Dermis microvascular lymphatic vessel endothelial cell (primary cell): ENCODE results near the gene PIM1. TPM values are rescaled to one million over a fixed set of nuclear protein-coding genes. Genes with fewer than 3 reads are reported as not detected.
A peak's percentile ranks its signal among the peaks of the same experiment; 100 is the strongest.

ENCODE experiments used
- DNase-seq, 2 donors: peaks; one replicate each; pipeline versions ENCODE4 v3.0.0 to v3.0.0-alpha.2; 2010; ENCODE audit warnings: low read depth in 2 of 2
- total RNA-seq: library from RNA; depleted of rRNA; stranded (reverse); fragments of >200 nt; gene quantifications from 2 replicates; pipeline ENCODE4 v1.2.1, GENCODE V29; 2014

The PIM1 gene
- total RNA-seq, 1 donor from 2014 or later, result 0.64 TPM

DNA sequence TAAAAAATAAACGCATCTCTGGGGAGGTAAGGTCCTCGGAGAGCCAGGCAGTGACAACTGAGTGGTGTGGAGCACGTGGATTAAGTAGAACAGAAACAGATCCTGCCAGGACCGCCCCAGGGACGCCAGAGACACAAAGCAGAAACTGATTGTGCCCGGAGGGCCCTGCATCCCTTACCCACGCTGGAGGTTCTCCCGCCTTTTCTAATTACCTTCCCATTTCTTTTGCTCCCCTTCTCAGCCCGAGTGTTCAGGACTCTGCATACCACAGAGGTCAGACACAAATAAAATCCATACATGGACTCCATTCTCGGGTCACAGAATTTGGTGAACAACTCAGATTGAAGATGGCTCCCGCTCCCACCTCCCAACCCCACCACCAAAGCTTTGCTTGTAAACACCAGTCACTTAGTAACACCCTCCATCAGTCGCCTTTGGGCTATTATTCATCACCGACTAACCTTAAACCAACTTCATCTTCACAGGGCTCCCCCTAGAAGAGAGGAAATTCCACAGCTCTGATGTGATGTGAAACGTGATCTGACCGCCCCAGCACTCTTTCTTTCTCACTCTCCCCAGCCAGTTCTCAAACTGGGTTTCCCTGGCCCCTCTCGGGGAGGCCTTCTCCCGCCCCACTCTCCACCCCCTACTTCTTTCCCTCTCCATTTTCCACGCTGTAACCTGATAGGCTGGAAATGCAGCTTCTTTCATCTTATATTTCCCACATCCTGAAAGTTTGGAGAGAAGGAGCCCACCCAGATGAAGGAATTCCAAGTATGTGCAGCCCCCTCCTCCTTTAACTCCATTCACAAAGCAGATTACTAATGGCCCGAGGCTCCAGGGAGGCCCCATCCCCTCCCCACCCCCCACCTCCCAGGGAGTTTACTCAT, 32.5 kb upstream of the PIM1 start:
- peak in 1 of 2 donors; percentile 94 for DNase-seq

DNA sequence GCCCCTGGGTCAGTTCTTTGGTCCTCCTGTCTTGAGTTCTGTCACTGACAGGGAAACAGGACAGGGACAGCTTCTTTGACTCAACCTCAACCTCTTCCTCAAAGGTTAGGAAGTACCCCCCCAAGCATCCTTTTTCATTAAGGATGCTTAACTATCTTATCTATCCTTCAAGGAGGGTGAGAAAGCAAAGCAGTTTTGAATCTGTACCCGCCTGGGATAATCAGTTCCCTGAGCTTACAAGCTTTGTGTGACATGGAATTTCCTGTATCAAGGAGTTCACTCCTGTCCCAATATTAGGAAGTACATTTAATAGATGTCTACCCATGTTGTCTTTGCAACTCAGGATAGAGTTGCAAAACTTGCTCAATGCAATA, 31.1 kb upstream of the PIM1 start:
- no peak for DNase-seq

DNA sequence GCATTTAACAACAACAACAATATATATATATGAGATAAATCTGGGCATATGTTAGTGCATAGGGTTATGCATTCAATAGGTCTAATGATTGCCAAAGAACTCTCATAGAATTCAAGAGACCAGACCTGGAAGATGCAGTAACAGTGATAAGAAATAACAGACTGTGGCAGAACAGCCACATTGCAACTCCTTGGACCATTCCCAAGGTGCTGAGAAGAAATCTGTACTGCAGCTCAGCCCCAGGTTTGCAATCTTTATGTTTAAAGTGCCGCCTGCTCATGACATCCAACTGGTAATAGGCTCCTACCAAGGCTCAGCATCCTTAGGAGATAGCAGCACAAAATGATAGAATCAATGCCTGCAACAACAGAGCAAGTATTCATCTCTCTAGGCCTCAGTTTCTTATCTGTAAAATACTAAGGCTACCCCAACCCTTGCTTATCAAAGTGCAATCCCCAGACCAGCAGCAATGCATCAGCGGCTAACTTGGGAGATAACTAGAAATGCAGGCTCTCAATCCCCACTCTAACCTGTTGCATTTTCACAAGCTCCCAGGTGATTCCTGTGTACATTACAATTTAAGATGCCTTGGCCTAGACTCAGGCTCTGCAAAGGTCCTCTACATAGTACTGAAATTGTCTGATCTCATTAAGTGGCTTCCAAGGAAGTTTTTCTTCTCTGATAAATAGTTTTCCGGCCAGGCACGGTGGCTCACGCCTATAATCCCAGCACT, 30.6 kb upstream of the PIM1 start:
- DNase-seq, result no peak

DNA sequence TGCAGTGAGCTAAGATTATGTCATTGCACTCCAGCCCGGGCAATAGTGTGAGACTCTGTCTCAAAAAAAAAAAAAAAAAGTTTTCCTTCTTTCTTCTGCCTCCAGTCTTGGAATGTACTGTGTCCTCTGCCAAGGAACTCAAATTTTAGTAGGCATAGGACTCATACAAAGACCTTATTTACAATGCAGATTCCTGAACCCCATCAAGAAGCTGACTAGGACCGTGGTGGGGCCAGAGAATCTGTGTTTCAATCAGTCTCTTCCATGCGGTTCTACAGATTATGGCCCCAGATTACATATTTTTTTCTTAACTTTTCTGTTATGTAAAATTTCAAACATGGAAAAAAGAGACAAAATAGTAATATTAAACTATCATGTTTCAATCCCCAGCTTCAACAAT, 29.8 kb upstream of the PIM1 start:
- DNase-seq, result no peak

DNA sequence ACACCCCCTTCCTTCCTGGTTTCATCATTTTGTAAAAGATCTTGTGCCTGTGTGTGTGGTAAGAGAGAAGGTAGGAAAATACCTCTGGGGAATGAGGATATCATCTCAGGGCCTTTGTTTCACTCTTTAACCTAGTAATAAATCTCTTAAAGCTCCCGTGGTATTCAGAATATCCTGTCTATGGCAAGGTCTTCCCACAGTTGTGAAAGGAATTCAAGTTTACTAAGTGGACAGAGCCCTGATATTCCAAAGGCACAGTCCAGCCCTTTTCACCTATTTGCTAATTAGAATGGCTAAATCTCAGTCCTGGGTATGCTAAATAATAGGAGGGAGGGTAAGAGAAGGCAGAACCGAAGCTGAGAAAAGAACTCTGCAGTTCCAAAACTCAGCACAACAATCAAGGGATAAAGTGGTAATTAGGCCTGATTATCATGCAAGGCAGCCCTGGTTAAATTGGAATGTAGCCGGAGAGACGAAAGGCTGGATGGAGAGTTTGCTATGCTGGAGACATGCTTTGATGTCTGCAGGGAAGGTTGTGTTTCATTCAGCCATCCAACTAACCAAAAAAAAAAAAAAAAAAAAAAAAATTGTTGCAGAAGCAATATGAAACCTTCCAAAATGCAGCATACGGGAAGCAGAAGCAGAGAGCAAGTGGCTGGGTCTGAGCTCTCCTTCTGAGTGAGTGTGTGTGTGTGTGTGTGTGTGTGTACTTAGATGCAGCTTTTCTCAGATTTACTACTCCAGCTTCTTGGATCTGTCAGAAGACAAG, 28.5 kb upstream of the PIM1 start:
- no peak for DNase-seq

DNA sequence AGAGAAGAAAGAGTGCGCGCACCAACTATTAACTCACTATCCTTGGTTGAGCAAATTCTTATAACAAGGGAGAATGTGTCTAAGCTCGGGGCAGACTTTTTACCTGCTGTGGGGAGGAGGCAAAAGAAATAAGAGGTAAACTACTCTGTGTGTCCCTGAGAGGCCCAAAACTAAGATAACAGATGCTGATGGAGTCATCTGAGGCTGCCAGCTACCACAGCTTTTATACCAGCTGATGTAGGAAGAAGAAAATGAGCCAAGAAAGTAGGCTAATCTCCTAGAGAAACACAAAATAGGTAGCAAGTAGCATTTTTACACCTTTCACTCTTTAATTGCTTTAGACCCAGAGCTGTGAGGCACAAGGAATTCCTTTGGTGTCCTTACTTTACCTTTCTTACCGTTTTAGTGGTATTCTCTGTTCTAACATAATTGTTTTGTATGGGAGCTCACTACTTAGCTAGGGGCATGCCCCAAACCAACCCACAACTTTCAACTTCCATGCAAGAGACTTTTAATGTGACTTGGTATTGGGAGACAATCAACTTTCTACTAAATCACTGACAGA, 27.8 kb upstream of the PIM1 start:
- no peak for DNase-seq

DNA sequence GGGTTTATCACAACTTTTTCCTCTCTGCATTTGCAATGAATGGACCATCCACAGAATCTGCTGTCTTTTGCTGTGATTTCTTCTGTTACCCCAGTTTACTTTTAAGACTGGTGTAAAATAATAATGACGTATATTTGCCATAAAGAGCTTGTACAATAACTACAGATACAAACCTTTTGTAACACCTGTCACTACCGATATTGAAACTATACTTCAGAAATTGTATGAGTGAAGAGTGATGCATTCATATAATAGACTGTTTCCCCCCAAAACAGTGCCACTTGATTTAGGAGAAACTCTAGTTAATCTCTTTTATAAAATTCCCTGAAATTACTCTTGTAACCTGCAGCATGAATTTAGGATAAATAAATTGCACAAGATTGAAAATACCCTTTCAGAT, 26.4 kb upstream of the PIM1 start:
- no peak for DNase-seq

DNA sequence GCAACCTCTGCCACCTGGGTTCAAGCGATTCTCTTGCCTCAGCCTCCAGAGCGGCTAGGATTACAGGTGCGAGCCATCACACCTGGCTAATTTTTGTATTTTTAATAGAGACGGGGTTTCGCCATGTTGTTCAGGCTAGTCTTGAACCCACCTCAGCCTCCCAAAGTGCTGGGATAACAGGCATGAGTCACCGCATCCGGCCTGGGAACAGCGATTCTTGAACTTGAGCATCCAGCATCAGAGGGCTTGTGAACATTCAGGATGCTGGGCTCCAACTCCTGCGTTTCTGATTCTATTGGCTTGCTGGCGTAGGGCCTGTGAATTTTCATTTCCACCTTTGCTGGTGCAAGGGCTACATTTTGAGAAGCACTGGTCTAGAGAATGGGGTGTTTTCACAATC, 24.5 kb upstream of the PIM1 start:
- no peak for DNase-seq

DNA sequence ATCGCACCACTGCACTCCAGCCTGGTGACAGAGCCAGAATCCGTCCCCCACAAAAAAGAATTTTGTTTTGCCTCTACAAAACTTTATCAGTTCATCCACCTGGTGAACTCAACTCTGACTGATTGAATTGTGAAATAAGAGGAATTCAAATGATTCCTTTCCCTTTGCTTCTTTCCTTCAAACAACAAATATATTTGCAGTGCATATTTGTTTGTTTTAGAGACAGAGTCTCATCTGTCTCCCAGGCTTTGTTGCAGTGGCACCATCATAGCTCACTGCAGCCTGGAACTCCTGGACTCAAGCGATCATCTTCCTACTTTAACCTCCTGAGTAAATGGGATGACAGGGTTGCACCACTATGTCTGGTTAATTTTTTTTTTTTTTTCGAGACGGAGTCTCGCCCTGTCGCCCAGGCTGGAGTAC, 23.2 kb upstream of the PIM1 start:
- no peak for DNase-seq

DNA sequence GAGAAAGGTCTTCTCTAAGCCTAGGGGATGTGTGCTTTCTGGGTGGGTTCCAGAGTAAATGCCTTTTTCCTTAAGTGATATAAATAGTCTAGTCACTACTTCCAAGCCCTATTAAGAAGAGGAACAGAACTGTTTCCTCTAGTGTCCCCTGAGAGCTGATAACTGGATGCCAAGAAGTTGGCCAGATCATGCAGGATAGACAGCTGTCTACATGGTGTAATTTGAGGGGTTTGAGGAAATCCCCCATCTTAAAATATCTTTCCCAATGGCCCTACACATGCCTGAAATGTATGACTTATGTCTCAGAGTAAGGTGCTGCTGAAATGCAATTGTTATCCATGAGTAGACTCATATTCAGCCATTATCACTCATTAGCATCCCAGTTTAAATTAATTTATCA, 20.2 kb upstream of the PIM1 start:
- no peak for DNase-seq

DNA sequence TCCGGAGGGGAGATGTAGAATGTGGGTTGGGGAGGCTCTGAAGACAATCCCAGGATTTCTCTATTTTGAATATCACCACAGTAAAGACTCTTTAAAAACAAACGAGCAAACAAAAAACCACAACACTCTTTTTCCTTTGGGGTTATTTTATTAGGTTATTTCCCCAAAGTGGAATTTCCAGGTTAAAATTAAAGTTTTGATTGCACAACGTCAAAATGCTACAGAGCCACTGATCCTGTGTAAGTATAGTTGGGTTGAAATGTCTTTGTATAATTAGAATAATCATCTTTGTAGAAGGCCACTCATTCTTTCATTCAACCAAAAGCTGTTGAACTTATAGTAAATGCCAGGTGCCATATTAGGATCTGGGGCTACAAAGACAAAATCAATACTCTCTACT, 19.6 kb upstream of the PIM1 start:
- DNase-seq, result no peak

DNA sequence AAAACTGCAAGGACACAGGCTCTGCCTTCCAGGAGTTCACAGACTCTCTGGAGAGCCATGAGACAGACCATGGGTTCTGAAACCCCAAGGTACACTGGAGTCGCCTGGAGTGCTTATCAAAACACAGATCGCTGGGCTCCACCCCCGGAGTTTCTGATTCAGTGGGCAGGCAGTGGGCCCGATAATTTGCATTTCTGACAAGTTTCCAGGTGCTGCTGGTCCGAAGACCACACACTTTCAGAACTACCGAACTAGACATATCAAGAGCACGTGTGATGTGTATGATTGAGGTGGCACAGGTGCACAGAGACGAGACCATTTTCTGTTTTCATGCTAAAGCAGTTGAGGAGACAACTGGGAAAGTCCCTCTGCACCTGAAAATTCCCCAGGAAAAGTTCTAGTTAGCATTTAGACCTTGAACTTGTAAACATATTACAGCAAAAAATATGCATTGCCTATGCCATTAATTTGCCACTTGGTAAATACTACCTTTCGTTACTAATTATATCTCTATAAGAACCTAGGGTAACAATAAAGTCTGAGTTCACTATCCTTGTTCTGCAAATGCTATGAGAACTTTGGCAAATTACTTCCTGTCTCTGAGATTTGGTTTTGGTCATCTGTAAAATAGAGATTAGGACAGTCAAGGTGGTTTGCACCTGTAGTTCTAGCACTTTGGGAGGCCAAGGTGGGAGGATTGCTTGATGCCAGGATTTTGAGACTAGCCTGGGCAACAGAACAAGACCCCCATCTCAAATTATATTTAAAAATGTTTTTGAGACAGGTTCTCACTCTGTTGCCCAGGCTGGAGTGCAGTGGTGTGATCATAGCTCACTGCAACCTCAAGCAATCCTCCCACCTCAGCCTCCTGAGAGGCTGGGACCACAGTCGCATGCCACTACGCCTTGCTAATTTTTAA, 14.3 kb upstream of the PIM1 start:
- no peak for DNase-seq

DNA sequence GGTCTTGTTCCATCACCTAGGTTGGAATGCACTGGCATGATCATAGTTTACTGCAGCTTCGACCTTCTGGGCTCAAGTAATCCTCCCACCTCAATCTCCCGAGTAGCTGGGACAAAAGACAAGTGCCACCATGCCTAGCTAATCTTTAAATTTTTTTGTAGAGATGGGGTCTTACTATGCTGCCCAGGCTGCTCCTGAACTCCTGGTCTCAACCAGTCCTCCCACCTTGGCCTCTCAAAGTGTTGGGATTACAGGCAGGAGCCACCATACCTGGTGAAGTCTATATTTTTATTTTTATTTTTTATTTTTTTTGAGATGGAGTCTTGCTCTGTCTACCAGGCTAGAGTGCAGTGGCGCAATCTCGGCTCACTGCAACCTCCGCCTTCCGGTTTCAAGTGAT, 11.4 kb upstream of the PIM1 start:
- no peak for DNase-seq

DNA sequence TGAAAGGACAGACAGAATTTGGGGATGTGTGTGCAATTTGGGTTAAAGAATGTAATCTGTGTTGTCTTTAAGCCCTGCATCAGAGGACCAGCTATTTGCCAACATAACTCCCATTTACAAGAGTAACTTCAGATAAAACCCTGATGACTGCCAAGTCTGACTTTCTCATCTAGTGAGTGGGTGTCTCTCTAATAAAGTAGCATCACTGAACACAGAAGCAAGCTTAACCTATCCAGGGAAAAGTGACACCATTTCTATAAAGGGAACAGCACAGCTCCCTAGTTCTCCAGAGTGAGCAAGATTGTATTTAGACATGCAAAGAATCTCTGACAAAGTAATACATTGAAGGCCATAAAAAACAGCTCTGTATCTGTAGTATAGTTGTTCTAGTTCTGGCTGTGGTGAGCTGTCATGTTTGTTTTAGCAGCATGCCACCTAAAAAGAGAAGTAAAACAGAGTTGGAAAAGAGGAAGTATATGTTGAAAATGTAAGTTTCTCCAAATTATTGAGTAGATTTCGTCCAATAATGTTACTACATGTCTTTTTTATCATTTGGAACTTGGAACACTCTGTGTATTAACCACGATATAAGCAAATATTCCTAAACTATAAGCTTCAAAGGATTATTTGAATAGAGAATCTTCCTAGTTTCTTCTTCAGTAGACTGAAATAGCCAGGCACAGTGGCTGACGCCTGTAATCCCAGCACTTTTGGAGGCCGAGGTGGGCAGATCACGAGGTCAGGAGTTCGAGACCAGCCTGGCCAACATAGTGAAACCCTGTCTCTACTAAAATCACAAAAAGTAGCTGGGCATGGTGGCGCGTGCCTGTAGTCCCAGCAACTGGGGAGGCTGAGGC, 8.8 kb upstream of the PIM1 start:
- no peak for DNase-seq

DNA sequence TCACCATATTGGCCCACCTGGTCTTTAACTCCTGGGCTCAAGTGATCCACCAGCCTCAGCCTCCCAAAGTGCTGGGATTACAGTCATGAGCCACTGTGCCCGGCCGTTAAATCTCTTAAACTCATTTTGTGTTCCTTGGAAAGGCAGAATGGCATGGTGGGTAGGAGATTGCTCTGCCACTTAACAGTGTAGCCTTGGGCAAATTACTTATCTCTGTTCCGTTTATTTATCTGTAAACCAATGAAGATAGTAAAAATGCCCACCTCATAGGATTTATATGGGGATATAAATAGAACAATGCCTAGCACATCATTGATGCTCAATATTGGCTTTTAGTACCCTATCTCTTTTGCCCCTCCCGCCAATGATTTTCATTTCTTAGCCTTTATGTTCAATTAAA, 7.2 kb upstream of the PIM1 start:
- no peak for DNase-seq

DNA sequence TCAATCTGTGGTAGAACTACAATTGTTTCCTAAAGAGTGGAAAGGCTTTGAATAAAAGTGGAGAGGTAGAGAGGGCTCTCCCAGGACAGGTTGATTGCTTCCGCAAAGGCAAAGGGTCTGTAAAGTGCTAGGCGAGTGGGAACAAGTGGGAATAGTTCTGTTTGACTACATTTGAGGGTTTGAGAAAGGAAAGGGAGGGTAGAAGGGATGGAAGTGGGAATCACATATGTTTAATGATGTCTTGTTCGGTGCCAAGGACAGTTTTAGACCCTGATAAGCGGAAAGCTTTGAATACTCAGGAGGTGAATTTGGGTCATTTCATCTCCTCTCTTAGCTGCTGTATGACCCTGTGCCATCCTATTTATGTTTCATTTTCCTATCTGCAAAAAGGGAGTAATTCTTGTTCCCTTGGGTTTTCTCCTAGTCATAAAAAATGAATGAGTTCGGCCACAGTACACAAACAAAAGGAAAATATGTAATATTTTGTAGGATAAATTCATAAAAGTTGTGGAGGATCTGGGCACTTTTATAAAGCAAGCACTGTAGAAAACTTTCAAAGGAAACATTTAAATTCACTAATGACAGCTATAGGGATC, 1.7 kb upstream of the PIM1 start:
- DNase-seq, result no peak

DNA sequence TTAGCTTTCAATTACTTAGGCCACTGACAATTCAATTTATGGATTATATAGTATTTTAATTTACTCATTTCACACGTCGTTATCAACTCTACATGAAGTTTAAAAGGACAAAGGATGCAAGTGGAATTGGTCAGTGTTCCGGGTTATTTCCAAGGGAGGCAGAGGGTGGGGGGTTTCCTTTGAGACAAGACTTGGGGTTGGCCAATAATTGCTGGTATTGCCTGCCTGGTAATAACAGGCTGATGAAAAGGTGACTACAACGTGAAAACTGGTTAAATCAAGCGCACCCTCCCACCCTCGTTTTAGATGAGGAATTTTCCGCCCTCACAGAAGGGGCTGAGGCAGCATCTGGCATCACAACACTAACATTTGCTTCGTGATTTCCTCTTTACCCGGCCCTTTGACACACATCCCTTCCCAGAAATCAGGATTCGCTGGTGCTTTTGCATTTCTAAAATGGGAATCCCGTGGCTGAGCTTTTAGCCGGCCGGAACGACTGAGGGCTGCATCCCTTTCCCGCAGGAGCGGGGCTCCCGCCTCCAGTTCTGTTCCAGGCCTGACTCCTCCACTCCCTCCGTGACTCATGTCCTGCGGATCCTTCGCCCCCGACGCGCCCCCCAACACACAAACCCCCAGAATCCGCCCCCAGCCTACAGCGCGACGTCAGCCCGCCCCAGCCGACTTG, 999 bp upstream of the PIM1 start:
- peak; percentile 18 to 80 for DNase-seq

DNA sequence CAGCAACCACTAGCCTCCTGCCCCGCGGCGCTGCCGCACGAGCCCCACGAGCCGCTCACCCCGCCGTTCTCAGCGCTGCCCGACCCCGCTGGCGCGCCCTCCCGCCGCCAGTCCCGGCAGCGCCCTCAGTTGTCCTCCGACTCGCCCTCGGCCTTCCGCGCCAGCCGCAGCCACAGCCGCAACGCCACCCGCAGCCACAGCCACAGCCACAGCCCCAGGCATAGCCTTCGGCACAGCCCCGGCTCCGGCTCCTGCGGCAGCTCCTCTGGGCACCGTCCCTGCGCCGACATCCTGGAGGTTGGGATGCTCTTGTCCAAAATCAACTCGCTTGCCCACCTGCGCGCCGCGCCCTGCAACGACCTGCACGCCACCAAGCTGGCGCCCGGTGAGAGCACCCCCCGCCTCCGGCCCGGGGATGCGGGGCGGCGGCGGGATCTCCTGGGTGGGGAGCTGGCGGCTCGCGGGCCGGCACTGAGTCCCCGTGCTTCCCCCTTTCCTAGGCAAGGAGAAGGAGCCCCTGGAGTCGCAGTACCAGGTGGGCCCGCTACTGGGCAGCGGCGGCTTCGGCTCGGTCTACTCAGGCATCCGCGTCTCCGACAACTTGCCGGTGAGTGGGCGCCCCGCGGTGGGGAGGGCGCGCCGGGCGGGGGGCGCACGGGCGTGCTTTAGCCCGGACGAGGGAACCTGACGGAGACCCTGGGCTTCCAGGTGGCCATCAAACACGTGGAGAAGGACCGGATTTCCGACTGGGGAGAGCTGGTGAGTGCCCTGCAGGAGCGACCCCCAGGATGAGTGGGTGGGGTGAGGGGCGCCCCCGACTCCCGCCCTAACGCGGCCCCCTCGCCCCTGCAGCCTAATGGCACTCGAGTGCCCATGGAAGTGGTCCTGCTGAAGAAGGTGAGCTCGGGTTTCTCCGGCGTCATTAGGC, 585 bp downstream of the PIM1 start:
- DNase-seq, result peak in 1 of 2 donors; percentile 31
